Measurements from ENCODE around the gene ASTN2.

- no peak for TF ChIP-seq CTCF (IDR thresholded peaks at IDR 0.05)
- TF ChIP-seq POLR2A (IDR thresholded peaks at IDR 0.05): no peak
Measured at GRCh38 chr9:116491219-116491618, 923.6 kb downstream of the ASTN2 start.
